8988T (cell line): ENCODE results near the gene POU4F1.
"Not testable (repeated sequence)": the region's sequence is repeated elsewhere in the genome, so short reads cannot be mapped to it uniquely, and the experiment has no call there.

Experiments used
- DNase-seq: peaks from one replicate; pipeline ENCODE4 v3.0.0; 2011

POU4F1 gene, protein sequence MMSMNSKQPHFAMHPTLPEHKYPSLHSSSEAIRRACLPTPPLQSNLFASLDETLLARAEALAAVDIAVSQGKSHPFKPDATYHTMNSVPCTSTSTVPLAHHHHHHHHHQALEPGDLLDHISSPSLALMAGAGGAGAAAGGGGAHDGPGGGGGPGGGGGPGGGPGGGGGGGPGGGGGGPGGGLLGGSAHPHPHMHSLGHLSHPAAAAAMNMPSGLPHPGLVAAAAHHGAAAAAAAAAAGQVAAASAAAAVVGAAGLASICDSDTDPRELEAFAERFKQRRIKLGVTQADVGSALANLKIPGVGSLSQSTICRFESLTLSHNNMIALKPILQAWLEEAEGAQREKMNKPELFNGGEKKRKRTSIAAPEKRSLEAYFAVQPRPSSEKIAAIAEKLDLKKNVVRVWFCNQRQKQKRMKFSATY

DNA sequence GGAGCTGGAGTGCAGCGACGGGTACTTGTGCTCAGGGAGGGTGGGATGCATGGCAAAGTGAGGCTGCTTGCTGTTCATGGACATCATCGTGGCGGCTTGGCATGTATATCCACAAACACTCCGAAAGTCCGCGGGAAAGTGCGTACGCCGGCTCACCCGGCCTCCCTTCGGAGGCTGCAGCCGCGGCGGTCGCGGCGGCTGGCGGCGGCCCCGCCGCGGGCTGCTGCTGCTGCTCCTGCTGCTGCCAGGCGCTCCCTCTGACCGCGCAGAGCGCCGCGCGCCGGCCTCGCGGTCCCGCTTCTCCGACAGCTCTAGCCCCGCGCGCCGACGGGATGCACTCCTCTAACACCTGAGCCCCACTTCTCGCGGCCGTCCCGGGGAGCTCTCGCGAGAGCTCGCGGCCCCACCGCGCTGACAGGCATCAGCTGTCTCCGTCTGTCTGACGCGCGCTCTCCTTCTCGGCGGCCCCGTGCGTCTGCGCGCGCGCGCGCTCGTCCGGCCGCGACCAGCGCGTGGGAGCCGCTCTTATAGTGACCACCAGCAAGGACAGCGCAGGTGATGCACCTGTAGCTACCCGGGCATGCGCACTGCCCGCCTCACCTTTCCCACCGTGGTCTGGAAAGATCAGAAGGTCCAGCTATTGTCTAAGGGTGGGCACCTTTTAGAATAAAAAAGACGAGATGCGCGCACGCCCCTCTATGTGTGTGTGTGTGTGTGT, at the start of gene POU4F1:
Gene POU4F1, minus strand, starts transcription at position 313 of the 718 bp plus-strand sequence. Its CDS starts 226 bp downstream, at position 87.
- no peak for DNase-seq

DNA sequence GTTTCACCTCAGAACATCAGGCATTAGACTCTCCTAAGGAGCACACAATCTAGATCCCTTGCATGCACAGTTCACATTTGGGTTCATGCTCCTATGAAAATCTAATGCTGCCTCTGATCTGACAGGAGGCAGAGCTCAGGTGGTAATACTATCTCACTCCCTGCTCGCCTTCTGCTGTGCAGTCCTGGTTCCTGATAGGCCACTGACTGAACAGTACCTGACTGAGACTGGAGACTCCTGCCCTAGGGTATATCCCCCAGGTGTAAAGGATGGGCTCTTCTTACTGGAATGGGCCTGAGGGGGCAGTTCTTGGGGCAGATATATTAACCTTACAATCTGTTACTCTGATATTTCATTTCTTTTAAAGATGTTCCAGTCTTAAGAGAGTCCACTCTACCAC, 49.3 kb upstream of the POU4F1 start:
- no peak for DNase-seq

DNA sequence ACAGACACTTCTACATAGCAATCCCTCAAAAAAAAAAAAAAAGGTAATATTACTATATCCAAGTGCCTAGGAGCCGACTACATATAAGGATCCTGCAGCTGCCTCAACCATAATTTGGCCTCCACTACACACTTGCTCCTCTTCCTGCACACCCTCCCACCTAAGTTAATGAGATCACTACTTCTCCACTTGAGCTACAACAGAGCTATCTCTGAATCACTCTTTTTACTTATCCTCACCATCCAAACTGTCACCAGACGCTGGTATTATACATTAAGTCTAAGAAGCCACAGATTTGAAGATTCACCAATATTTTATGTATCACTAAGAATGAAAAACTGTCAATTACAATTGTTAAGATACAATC, 47.3 kb upstream of the POU4F1 start:
- no peak for DNase-seq

GRCh38 chr13:78649997-78650716, 46.8 kb upstream of the POU4F1 start:
- no peak for DNase-seq

- not testable (repeated sequence) for DNase-seq
Measured at GRCh38 chr13:78647109-78647678, 43.8 kb upstream of the POU4F1 start.

DNA sequence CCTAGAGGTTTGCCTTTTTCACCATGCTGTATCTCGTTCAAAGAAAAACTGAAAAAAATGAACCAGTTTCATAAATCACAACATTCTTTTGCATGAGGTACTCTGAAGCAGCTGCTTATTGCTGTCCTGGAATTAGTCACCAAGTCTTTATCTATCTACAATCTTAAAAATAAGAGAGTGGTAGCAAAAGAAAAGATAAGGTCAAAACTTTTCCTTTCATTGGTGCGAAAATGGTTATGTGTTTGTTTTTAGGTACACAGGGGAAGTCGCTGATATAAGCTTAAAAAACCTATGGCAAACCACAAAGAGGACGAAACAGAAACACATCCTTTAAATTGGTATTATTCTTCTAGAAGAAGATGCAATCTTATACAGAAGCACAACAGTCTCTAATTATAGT, 34.9 kb upstream of the POU4F1 start:
- DNase-seq, result no peak

- no peak for DNase-seq
Measured at GRCh38 chr13:78636495-78636894, 33.1 kb upstream of the POU4F1 start.

- DNase-seq, result no peak
Measured at GRCh38 chr13:78632996-78633395, 29.6 kb upstream of the POU4F1 start.

- DNase-seq, result no peak
Measured at GRCh38 chr13:78631077-78631476, 27.7 kb upstream of the POU4F1 start.

GRCh38 chr13:78630511-78630910, 27.2 kb upstream of the POU4F1 start:
- no peak for DNase-seq

- DNase-seq, result no peak
Measured at GRCh38 chr13:78625384-78625783, 22.0 kb upstream of the POU4F1 start.

DNA sequence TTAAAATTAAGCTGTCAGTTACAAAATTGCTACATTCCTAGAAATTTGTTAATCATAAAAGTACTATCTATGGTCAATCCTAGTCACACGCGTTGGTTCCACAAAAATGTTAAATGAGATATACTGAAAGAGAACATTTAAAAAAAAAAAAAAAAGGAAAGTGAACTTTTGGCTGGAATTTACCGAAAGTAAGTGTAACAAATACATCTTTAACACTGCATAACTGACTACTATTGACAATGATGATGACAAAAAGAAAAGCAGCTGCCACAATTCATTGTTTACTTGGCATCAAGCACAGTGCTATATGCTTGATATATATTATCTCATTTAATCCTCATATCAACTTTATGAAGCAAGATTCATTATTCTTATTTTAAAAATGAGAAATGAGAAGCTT, 19.8 kb upstream of the POU4F1 start:
- DNase-seq, result no peak

DNA sequence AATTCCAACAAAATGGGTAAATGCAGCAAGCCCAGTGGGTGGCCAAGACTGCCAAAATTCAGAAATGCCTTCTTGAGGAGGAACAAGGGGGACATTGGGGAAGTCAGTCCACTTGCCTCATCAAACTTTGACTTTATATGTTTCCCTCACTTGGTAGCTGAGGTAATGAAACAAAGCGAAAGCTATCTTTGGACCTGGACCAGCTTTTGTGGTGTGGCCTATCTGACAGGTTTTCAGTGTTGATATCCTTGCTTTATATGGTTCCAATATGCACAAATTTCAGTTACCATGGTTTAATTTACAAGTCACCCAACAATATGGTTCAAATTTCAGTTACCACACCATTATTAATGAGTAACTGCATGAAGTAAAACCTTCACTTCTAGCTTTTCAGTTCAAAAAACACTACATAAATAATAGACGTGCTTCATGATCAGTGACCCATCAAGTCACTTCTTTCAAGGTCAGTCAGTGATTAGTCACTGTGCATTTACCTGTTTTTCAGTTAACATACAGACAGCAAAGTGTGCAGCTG, 17.7 kb upstream of the POU4F1 start:
- DNase-seq, result no peak

DNA sequence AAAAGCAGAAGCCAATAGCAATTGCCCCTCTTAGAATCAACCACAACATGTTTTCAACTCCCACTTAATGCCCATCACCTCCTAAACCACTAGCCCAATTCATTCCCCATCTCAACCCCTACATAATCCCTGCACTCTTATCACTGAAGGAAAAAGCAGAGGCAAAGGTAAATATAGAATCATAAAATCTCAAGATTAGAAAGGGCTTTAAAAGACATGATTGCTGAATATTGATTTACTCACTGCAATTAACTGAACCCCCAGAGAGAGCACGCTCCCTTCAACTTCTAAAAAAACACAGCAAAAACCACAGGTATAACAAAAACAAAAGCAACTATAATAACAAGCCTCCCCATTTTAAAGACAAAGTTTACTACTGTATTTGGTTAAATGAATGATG, 15.1 kb upstream of the POU4F1 start:
- no peak for DNase-seq

DNA sequence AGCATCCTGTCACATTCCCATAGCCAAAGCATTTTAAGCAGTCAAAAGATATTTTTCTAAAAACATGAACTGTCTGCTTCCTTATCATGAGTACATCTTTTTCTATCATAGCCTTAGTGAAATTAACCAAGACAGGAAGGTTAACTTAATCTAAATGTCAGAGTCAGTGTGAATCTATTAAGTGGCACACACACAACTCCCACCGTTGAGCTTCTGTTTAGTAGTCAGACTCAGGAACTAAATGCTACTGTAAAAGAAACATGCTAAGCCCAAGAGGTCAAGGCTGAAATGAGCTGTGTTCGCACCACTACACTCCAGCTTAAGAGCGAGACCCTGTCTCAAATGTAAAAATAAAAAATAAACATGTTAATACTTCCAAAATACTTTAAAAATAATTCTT, 7.7 kb upstream of the POU4F1 start:
- DNase-seq, result no peak

DNA sequence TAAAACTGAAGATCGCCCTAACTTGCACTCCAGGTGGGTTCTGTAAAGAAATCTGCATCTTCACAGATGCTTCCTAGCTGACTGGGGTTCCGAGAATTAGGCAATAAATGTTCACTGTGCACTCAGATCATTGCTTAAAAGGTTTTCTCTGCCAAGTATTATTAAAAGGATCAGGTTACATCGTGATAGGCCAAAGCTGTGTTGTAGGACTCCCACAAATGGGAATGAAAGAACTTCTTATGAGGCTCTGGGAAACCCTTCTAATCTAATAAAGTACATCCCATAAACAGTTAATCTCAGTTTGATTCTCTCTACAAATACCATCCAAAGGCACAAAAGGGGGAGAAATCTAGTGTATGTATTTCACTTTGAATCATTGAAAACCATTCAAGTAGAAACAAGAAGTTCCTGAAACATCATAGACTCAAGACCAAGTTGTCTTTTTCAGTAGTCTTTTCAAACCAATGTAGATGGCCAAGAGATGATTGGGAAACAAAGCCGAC, 7.1 kb upstream of the POU4F1 start:
- DNase-seq, result no peak

GRCh38 chr13:78609464-78610205, 6.3 kb upstream of the POU4F1 start:
- DNase-seq, result no peak

DNA sequence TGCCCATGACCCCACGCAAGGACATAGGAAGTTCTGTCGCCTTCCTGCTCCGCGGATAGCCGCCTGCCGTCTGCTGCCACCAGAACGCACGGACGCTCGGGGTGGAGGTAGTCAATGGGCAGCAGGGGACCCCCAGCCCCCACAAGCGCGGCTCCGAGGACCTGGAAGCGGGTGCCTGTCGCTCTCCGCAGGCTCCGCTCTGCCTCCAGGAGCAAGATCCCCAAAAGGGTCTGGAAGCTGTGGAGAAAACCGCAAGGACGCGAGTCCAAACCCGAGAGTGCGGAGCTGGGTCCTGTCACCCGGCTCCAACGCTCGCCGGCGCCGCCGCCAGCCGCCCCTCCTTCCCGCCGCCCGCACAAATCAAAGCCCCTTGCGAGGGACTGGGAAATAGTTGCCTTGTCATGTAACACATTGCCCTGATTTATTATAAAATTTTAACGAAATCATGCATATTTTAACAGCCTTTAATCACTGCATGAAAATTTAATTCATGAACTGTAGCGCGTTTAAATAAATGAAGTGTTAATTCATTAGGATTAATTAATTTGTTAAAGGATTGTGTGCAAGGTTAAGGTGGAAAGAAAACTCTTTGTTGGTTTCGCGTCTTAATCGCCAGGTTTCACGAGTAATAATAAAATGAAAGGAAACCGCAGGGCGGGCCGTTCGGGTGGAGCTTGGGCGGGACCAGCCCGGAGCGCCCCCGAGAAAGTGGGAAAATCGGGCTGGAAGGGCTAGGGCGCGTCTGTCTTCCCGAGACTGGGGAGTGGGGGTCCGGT, 5.5 kb upstream of the POU4F1 start:
- no peak for DNase-seq

DNA sequence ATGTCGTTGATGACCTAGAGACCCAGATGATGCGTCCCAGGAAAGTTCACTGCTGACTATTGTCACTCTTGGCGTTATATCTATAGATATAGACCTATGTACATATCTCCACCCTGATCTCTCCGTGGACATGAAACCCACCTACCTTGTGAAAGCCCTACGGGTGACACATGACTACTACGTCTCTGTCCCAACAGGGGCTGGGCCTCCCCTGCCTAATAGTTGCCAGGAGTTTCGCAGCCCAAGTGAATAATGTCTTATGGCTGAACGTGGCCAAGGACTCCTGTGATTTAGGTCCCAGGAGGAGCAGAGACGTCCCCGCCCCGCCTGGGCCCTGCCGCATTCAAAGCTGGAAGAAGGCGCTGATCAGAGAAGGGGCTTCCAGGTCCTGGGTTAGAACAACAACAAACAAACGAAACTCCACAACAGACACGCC, 4.9 kb upstream of the POU4F1 start:
- no peak for DNase-seq

DNA sequence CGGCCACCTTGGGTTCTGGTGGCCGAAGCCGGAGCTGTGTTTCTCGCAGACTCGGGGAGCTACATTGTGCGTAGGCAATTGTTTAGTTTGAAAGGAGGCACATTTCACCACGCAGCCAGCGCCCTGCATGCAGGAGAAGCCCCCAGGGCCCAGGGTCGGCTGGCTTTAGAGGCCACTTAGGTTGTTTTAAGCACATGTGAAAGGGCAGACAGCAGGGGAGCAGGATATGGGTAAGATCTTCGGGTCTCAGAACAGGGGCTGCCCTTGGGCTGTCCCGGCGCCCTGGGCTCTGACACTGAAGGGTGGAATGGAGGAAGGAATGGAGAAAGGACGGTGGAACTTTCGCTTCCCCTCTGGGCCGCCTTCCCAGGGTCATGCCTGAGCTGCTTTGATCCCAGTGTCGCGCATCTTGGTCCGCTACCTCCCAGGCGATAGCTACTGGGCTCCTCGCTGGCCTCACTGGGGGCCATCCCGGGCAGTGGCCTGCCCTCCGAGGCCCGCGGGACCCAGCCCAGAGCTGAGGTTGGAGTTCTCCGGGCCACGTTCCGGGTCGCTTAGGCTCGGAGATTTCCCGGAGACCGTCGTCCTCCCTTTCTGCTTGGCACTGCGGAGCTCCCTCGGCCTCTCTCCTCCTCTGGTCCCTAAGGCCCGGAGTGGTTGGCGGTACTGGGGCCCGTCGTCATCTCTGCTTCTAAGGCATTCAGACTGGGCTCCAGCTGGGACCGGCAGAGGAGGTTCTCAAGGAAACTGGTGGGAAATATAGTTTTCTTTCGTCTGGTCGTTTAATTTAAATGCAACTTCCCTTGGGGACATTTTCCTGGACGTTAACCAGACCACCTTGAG, 4.3 kb upstream of the POU4F1 start:
- DNase-seq, result no peak
